SIG-M5 treated with dmso at 0.1 percent for 504 hours (cell line): Measurements from ENCODE around the gene GAS2.
"Not testable (repeated sequence)": the region's sequence is repeated elsewhere in the genome, so short reads cannot be mapped to it uniquely, and the experiment has no call there.

Experiments used
- DNase-seq: peaks from one replicate; lab custom pipeline; 2025; ENCODE audit not compliant: unreplicated experiment; lab: John Stamatoyannopoulos, UW

The GAS2 gene

DNA sequence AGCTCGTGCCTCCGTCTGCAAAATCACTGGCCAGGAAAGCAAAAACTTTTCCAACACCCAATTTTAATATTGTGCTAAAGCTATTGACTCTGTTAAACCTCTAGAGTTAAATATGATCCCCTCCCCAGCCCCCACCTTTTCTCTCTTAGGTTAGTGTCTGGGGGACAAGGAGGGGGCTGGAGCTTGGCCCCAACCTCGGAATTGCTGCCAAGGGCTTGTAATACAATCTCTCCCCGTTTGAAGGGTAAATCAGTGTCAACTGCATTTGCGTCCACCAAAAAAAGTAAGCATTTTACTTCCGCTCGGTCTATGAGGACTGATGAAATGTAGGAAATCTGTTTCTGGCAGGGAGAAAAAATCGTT lies at the start of gene GAS2:
GAS2 (plus strand) TSS at position 287 of the 363 bp plus-strand sequence. CDS start 8,259 bp downstream, outside the sequence.
- DNase-seq: no peak

- no peak for DNase-seq
Observed at GRCh38 chr11:22617868-22618267, 48.5 kb upstream of the GAS2 start.

DNA sequence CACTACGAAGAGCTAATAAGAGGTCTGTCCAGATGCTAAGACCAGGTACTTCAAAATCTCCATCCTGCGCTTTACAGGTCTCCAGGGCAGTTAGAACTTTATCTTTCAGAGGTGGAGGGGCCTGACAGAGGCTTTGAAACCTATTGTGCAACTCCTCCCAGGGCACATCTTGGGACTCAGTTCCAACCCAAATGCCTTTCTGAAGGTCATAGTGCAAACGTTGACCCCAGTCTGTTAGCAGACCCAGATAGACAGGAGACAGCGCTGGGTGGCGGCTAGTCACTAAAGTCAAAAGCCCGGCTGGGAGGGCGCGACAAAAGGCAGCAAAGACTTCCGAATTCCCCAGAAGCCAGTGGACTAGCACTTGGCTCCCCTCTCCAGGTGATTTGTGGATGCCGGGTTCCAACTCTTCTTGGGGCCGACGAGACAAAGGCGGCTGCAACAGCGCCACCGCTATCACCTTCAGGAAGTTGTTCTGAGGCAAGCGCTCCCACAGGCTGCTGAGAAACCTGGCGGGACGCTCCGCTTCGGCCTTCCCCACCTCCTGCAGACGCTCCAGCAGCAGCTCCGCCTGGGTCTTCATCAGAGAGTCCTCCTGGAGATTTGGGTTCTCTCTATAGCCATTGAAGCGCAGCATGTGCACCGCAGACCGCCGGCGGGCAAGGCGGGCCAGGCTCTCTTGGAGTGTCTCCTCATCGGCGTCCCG lies 41.5 kb upstream of the GAS2 start:
- peak; percentile 61 for DNase-seq

- DNase-seq: peak; percentile 89
Observed at GRCh38 chr11:22625448-22626287, 40.7 kb upstream of the GAS2 start, which contains the start of gene FANCF. TSS of gene FANCF (minus strand) at chr11:22625823. CDS start at chr11:22625810, 13 bp downstream.

- no peak for DNase-seq
Observed at GRCh38 chr11:22626573-22627239, 39.7 kb upstream of the GAS2 start.

DNA sequence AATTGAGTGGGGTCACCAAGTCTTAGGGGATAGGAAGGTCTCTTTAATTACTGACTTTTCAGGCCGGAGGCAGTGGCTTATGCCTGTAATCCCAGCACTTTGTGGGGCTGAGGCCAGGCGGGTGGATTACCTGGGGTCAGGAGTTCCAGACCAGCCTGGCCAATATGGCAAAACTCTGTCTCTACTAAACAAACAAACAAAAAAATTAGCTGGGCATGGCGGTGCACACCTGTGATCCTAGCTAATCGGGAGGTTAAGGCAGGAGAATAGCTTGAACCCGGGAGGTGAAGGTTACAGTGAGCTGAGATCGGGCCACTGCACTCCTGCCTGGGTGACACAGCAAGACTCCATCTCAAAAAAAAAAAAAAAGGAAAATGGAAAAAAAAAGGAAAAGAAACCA lies 39.0 kb upstream of the GAS2 start:
- no peak for DNase-seq

- DNase-seq: no peak
Observed at GRCh38 chr11:22633354-22633902, 33.0 kb upstream of the GAS2 start.

DNA sequence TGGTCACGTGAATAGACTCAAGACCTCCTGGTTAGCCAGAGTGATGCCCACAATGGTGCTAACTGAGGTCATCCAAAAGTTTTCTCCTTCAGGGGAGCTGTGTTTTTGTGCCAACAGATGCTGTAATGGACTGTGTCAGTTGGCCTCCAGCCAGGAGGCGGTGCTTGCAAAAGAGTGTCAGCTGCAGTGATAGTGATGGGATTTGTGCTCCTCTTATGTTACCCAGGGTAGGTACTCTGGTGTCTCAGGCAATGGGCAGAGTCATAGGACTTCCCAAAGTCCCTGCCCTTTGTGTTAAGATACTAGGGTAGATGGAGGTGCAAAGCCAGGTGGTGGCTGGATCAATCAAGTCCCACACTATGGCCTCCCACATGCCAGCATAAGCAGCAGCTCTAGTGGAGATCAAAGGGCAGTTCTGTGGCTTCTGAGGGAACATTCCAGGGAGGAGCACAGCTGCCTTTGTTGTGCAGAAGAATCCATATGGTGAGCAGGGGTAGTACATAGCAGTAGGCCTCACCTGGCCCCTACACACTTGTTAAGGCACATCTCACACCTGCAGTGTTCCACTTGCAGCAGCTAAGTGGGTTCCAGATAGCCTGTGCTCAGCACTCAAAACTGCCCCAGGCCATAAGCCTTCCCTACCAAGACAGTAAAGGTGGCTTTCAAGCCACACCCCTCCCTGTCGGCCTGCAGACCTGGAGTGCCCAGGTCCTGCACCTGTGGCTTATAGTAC lies 31.3 kb upstream of the GAS2 start:
- no peak for DNase-seq

DNA sequence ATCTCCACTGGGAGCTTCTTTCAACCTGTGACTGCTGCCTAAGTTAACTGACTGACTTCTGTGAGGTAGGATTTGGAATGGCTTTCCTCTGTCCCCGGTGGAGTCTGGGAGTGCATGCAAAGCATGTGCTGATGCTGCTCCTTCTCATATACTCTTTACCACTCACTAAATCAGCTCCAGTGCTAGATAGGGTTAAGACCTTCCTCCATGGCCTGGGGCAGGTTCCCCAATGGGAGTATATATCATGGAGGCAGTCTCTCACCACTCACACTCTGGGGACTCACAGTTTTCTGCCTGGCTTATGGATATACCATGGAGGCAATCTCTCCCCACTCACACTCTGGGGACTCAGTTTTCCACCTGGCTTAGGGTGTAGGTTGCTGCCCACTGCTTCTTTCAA lies 30.7 kb upstream of the GAS2 start:
- no peak for DNase-seq

DNA sequence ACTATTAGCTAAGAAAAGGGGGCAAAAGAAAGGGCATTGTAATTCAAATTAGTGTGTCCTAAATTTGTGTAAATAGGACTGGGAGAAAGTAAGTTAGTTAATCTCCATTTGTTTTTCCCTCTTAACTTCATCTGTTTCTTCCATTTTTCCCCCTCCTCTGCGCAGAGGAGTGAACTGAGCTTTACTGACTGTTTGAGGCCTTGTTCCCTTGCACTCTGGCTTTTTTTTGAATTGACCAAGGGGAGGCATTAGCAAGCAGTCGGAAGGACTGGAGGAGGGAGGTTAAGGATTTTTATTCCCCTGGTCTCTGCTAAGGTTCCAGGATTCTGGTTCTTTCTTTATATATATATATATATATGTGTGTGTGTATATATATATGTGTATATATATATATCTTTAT lies 25.5 kb upstream of the GAS2 start:
- no peak for DNase-seq

GRCh38 chr11:22641559-22641958 lies 24.9 kb upstream of the GAS2 start:
- DNase-seq: no peak

DNA sequence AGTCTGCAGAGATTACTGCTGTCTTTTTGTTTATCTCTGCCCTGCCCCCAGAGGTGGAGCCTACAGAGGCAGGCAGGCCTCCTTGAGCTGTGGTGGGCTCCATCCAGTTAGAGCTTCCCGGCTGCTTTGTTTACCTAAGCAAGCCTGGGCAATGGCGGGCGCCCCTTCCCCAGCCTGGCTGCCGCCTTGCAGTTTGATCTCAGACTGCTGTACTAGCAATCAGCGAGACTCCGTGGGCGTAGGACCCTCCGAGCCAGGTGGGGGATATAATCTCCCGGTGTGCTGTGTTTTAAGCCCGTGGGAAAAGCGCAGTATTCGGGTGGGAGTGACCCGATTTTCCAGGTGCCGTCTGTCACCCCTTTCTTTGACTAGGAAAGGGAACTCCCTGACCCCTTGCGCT lies 14.1 kb upstream of the GAS2 start:
- not testable (repeated sequence) for DNase-seq

GRCh38 chr11:22656130-22656529 lies 10.3 kb upstream of the GAS2 start:
- no peak for DNase-seq

DNA sequence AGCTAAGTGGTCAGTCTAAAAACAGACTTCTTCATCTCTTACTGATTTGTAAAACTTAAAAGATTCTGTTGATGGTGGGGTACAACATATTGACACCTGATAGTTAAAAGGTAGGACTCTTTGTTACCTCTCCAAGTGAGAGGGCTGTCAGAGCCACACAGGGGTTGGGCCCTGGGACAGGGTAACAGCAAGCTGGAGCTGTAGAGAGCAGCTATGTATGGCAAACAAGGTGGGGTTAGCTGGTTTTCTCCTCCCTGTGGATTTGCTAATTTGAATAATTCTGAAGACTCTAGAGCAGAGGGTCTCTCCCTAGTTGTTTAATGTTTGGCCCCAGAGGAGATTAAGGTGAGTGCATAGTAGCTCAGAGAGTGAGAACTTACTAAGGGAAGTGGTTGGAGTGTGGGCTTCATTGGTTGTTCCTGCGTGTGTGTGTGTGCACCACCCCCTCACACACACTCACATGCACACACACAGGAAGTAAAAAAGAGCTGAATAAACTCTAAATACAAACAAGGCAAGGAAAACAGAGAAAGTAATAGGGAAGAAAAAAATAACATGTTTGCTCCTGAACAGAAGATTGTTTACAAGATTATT lies 9.2 kb upstream of the GAS2 start:
- DNase-seq: no peak

GRCh38 chr11:22659783-22660182 lies 6.6 kb upstream of the GAS2 start:
- DNase-seq: no peak

DNA sequence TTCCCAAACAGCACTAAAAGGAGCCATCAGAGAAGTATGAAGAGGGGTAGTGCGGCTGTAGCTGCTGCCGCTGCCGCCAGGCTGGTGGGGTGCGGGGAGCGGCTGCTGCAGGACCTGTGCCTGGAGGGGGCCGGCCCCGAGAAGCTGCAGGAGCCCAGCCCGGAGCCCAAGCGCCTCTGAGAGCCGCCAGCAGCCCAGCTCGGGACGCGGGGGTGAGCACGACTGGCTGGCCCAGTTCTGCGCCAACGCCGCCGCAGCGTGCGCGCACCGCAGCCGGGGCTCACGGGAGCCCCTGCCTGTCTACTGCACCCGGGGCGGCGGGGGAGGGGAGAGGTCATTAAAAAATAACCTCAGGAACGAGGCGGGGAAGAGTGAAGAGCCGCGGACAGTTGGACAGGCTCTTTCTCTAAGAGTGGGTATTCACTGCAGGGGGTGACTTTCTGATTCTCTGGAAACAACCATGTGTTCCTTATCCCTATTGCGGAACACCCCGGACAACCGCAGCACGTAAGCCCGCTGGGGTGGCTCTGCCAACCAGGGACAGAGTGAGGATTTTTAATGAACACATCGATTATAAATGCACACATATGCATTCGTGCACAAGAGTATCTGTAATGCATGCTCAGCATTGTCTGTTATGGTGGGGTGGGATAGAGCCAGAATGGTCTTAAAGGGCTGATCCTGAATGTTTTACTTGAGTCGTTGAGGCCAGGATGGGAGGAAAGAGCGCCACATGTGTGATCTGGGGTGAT lies 453 bp downstream of the GAS2 start:
- no peak for DNase-seq

DNA sequence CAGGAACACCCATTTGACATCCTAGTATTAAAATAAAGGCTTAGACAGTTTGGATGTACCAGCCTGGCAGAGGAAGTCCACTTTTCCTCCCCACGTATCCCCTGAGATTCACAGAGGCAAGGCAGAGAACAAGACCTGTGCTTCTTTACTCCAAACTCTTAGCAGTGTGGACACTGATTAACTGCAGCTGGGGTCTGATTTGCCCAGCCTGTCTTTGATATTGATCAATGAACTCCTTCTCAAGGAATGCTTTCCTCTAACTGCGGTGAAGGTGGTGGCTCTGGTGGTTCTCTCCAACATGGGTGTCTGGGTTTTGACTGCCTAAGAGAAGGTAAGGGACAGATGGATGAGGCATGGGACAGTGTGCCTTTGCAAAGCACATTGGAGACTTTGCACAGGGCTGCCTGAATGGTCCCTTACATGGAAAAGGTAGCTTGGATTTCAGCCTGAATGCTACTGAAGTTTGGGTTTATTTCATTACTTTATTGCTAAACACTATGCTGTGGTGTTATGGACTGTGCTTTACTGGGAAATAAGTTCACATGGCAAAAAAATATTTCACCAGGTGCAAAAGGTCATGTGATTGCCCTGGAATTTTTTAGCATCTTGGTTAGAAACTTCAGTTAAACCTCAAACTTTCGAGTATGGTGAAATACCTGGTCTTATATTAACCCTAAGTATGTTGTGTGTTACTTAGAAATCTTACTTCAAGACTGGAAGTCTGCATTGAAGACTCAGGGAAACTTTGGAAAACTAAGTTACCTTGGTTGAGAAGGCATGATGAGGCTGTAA lies 1.8 kb downstream of the GAS2 start:
- DNase-seq: no peak

GRCh38 chr11:22669368-22669767 lies 3.0 kb downstream of the GAS2 start:
- DNase-seq: no peak

DNA sequence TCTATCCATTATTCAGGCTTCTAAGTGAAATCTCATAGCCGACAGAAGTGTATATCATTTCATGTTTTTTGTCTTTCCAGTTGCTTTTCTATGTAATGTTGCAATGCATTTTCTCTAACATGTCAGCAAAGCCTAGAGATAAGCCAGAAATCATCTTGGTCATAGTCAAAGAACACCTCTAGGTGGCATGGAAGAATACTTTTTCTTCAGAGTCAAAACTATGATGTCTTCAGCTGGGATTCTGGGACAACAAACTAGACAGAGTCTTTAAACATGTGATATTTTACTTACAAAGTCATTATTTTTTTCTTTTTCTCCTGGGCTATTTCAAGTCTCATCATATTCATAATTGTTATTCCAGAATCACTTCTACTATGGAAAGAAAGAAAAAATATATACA lies 4.4 kb downstream of the GAS2 start:
- DNase-seq: no peak
